ENCODE data around the gene CCT3. TPM values are rescaled to one million over a fixed set of nuclear protein-coding genes. Genes with fewer than 3 reads are reported as not detected.

The CCT3 gene
- polyA plus RNA-seq, 3 donors = 96.5 to 152 (median 100) TPM

DNA sequence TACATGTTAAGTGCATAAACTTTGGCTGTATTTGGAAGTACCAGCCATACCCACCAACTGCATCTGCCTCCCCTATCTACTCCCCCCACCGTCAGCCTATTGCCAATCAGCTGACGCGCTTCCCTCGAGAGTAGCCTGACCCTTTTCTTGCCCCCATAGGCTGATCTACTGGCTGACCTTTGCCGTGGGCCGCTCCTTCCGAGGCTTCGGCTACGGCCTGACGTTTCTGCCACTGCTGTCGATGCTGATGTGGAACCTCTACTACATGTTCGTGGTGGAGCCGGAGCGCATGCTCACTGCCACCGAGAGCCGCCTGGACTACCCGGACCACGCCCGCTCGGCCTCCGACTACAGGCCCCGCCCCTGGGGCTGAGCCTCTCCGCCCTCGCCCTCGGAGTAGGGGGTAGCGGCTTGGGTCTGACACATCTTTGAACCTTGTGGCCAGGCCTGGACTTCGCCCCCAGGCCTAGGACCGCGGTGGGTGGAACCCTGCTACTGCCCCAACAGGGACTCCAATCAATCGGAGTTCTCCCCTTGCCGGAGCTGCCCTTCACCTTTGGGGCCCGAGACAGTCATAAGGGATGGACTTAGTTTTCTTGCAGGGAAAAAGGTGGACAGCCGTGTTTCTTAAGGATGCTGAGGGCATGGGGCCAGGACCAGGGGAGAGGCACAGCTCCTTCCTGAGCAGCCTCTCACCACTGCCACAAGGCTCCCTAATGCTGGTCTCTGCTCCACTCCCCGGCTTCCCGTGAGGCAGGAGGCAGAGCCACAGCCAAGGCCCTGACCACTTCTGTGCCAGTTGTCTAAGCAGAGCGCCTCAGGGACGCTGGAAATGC lies 46.6 kb downstream of the CCT3 start:
- H3K27ac ChIP-seq (ENCODE audit: low read depth, low read length) = no peak overlapping the region
- 11 to 20% (median 20%) methylated on average over 37 of the region's 37 CpGs for WGBS, 3 donors

DNA sequence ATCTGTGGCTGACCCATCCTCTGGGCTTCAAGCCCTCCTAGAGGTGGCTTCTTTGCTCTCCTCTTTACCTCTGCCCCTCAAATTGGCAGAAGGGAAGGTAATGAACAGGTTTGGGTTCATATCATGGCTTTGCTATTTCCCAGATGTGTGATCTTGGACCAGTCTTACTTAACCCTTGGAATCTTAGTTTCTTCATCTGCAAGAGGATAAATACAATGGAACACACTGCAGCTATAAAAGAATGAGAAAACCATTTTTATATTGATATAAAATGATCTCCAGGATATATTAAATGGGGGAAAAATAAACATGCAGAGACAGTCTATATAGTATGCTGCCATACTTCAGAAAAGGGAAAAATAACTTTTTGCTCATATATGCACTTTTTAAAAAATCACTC lies 48.2 kb downstream of the CCT3 start:
- H3K27ac ChIP-seq (ENCODE audit: low read depth, low read length) = no peak overlapping the region

- WGBS, 3 donors = 92 to 95% (median 92%) methylated on average over 8 of the region's 8 CpGs
- H3K27ac ChIP-seq (ENCODE audit: low read depth, low read length) = no peak overlapping the region
These were observed 52.0 kb downstream of the CCT3 start for GRCh38 chr1:156286061-156286460.

GRCh38 chr1:156285437-156285836 lies 52.7 kb downstream of the CCT3 start:
- WGBS, 3 donors = 90 to 93% (median 92%) methylated on average over 20 to 21 of the region's 21 CpGs
- H3K27ac ChIP-seq (ENCODE audit: low read depth, low read length) = no peak overlapping the region

- WGBS, 3 donors = 52 to 82% (median 55%) methylated on average over 3 to 4 of the region's 4 CpGs
- H3K27ac ChIP-seq (ENCODE audit: low read depth, low read length) = no peak overlapping the region
These were observed 53.3 kb downstream of the CCT3 start for GRCh38 chr1:156284757-156285156.

DNA sequence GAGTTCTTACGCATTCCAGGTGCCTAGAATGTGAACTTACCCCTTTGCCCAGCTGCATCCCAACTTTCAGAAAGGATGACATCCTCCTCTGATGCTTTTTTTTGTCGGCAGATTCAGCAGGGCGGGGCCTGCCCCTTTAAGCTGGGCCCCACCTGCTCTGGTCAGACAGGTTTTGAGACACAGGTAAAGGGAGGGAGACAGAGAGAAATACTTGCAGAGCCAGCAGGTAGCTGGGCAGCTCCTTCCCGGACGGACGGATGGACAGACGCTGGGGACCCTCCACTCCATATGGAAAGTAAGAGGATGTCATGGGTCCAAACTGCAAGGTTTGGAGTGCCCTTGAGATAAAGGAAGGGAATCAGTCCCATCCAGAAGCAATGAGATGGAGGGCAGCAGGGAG lies 54.0 kb downstream of the CCT3 start, which contains the start of gene TMEM79:
TSS of gene TMEM79 (plus strand) at position 214 of the 400 bp plus-strand sequence. CDS start 902 bp downstream, outside the sequence.
- no peak within 1 kb of the TSS for H3K27ac ChIP-seq (ENCODE audit: low read depth, low read length)
- 70 to 93% (median 91%) methylated on average over 7 of the region's 7 CpGs for WGBS, 3 donors

GRCh38 chr1:156283521-156283920 lies 54.6 kb downstream of the CCT3 start:
- no peak overlapping the region for H3K27ac ChIP-seq (ENCODE audit: low read depth, low read length)
- 74 to 94% (median 77%) methylated on average over 1 of the region's 1 CpG for WGBS, 3 donors

DNA sequence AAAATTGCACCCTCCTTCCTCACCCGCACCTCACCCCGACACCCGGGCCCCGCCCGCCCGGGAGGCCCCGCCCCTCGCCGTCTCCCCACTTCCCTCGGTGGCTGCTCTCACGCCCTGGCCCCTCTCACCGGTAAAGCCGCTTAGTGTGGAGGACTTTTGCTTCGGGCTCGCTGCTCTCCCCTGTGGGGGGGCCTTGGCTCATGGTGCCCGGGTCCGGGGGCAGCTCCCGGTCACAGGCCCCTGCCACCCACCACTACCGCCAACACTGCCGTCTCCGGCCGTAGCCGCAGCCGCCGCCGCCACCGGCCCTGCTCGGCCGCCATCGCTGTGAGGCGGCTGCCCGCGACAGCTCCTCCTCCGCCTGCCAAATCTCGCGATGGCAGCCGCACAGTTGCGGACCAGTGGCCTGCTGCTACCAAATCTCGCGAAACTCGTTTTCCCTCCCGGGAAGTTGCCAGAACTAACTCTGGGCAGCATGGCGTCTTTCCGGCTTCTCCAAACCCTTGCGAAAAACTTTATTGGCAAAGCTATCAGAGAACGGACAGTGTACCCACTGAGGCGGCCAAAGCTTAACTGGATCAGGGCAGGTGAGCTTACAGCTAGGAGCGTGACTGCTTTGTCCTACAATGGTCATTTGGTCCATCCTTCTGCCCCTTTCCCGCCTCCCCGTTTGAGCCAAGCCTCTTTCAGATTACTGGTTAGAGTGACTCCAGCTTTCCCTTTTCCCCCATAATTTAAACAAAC lies 55.4 kb downstream of the CCT3 start, which contains the start of gene SMG5:
TSS of gene SMG5 (minus strand) at position 347 of the 744 bp plus-strand sequence. CDS start at position 202, 145 bp downstream.
- H3K27ac ChIP-seq (ENCODE audit: low read depth, low read length) = no peak within 1 kb of the TSS
- 0 to 1% (median 0%) methylated on average over 49 to 50 of the region's 50 CpGs for WGBS, 3 donors

- no peak overlapping the region for H3K27ac ChIP-seq (ENCODE audit: low read depth, low read length)
- 9% methylated on average over 22 of the region's 22 CpGs for WGBS, 3 donors
These were observed 56.2 kb downstream of the CCT3 start for GRCh38 chr1:156281693-156282478.

- no peak overlapping the region for H3K27ac ChIP-seq (ENCODE audit: low read depth, low read length)
- WGBS, 3 donors = 24 to 32% (median 30%) methylated on average over 8 of the region's 8 CpGs
These were observed 56.8 kb downstream of the CCT3 start for GRCh38 chr1:156281281-156281680.

- H3K27ac ChIP-seq (ENCODE audit: low read depth, low read length) = no peak overlapping the region
- WGBS, 3 donors = 85 to 90% (median 88%) methylated on average over 3 of the region's 3 CpGs
These were observed 58.3 kb downstream of the CCT3 start for GRCh38 chr1:156279837-156280236.

DNA sequence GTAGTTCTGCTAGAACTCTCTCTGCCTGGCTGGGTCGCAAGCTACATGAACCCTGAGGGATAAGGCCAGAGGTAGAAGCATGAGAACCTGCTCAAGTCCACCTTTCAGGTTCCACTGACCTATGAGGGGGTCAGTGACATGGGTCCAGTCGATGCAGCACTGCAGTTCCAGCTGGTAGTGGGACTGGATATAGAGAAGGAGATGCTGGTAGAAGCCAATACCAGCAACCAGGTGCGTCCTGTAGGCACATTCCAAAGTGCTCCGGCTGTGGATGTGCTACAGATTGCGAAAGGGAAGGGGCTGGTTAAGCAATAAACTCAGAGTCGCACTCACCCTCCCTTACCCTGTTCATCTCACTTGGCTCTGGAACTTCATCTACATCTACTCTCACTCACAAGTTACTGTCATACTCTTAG lies 61.1 kb downstream of the CCT3 start:
- H3K27ac ChIP-seq (ENCODE audit: low read depth, low read length) = no peak overlapping the region
- WGBS, 3 donors = 31 to 82% (median 50%) methylated on average over 6 of the region's 6 CpGs

GRCh38 chr1:156276532-156276931 lies 61.6 kb downstream of the CCT3 start:
- no peak overlapping the region for H3K27ac ChIP-seq (ENCODE audit: low read depth, low read length)

DNA sequence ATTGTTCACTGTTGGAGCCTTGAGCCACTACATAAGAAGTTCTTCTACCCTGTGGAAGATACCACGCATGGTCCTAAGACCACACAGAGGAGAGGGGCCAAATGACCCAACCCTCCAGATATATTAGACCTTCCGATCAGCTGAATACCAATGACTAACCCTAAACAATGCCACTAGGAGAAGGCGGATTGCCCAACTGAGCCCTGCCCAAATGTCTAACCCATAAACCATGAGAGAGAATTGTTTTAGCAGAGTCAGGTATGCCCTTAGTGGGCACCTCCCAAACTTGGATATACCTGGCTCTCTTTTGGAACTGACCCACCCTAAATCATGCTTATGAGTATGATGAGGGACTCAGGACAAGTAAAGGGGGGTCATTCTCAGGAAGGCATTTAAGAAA lies 67.8 kb downstream of the CCT3 start:
- H3K27ac ChIP-seq (ENCODE audit: low read depth, low read length) = no peak overlapping the region
- WGBS, 3 donors = 93 to 96% (median 95%) methylated on average over 3 of the region's 3 CpGs

GRCh38 chr1:156268336-156268735 lies 69.8 kb downstream of the CCT3 start:
- WGBS, 3 donors = 86 to 90% (median 87%) methylated on average over 4 of the region's 4 CpGs

GRCh38 chr1:156266051-156266450 lies 72.0 kb downstream of the CCT3 start:
- H3K27ac ChIP-seq (ENCODE audit: low read depth, low read length) = no peak overlapping the region
- WGBS, 3 donors = 91 to 94% (median 92%) methylated on average over 13 of the region's 13 CpGs

More at GRCh38 chr1:156268336-156268735, 69.8 kb downstream of the CCT3 start:
- H3K27ac ChIP-seq (ENCODE audit: low read depth, low read length) = no peak overlapping the region

GRCh38 chr1:156263288-156263655 lies 74.8 kb downstream of the CCT3 start:
- no peak overlapping the region for H3K27ac ChIP-seq (ENCODE audit: low read depth, low read length)
- 82 to 93% (median 91%) methylated on average over 9 of the region's 9 CpGs for WGBS, 3 donors

DNA sequence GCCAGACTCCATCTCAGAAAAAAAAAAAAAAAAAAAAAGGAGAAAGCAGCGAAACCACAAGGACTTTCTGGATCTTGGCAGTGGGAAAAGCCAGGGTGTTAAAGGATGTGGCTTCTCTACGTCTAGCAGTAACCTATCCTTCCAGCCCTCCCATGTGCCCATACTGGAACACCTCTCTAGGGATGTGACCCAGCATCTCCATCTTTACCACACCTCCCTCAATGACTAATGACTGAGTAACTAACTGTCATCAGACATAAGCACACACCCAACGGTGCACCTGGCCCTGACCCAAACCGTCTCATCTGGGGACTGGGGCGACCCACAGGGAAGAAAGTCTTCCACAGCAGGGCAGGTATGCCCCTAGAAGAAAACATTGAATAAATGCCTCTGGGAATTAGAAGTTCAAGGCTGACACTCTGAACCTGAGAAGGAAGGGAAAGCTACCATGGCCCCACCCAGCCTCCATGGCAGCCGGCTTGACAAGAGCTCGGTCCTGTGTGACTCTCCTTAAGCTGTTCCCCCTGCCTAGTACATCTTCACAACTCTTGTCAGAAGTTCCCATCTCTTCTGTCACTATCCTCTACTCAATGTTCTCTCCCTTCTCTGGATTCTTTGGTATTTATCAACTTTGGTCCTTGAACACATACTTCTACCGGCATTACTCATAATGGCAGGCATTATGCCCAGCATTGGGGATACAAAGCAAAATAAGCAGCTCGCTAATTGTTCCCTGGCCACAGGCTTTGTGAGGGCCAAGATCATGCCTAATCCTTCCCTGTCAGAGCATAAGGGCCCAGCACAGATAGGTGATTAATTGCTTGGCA lies 75.4 kb downstream of the CCT3 start:
- H3K27ac ChIP-seq (ENCODE audit: low read depth, low read length) = no peak overlapping the region

More for the DNA sequence above, 75.4 kb downstream of the CCT3 start:
- WGBS, 3 donors = 83 to 86% (median 85%) methylated on average over 9 of the region's 9 CpGs
